Suppressor macrophage treated with lipopolysaccharide for 4 hours (primary cell): ENCODE results near the gene MRPS5.
"Not testable (repeated sequence)": the region's sequence is repeated elsewhere in the genome, so short reads cannot be mapped to it uniquely, and the experiment has no call there.

Experiments used
- DNase-seq: peaks from one replicate; pipeline ENCODE4 v3.0.0-alpha.2; 2020

Gene MRPS5

DNA sequence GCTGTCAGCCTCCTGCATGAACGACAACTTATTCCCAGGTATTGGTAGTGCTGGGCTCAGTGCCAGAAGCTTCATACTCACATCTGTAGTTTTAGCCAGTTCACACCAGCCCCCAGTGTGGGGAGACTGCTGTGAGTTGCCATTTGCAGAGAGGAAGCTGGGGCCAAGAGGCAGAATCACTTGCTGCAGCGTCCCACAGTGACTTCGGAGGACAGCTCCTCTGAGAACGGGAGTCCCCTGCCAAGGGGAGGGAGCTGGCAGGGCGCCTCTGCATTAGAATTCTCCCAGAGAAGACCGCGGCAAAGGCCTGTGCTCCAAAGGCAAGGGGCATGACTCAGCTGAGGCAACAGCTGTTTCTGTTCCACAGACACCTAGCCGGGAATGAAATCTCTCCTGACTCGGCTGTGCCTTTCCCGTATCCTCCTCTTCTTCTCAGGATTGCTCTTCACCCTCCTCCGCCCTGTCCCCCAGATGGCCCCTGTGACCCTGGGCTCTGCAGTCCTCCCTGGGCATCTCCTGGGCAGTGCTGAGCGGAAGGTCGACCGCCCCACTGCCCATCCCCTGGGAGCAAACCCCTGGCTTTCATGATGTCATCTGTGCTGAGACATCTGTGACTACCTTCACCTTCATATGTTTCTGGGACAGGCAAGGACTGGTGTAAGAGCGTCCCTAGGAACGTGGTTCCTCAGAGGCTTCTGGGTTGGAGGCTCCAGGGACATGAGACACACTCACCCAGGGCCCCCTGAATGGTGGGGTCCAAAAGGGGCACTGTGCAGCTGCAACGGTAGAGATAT is 78.1 kb downstream of the MRPS5 start:
- DNase-seq: no peak

DNA sequence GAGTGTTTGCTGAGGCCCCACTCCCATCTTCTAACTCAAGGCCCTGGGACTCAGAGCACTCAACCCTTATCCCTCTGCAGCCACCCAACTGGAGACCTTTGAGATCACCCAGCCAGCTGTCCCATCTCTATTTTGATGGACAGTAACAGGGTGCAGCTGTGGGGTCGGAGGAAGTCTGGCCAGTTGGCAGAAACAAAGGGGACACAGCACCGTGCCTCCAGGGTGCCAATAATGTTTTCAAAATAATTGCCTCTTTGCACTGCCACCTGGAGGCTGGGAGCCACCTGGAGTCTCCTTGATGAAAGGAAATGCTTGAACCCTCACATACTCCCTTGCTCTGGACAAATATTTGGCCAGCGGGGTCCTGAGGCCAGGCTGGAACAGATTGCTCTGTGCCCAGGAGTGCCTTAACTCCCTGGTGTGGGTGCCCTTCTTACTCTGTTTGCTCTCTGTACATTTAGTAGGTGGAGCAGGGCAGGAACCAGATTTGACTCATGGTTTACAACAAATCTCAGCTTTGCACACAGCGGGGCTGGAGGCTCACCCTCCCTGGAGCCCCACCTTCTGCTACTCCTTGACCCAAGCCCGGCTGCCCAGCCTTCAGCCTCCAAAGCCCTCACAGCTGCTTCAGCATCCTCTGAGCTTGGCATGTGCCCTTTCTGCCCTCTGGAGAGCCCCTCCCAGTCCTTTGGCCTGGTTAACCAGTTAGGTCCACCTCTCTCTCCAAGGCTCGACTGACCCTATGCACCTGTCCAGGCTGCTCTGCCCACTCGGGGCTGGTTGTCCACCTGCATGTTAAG is 78.9 kb downstream of the MRPS5 start:
- no peak for DNase-seq

DNA sequence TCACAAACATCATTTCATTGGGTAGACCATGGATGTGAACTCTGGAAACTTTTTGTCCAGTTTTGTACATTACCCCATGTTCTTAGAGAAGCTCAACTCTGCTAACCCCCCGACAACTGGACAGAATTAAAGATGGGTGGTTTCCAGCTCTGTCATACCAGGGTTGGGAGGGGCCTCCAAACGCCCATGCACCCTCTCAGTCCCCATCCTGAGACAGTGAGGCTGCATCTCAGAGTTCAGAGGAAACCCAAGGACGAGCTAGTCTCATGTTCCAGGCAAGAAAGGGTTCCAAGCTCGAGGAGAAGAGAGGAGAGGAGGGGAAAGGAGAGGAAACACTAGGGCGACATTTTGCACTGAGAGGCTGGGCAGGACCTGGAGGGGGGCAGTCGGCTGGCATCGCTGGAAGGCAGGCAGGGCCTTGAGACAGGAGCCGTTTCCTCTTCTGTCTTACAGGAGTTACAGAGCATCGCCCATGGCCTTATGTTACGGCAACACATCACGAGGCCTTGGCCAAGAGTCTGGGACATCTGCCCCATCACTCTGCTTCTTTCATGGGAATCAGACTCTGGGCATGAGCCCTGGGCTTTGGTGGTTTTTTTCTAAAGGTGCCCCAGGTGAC is 79.7 kb downstream of the MRPS5 start:
- DNase-seq: no peak

DNA sequence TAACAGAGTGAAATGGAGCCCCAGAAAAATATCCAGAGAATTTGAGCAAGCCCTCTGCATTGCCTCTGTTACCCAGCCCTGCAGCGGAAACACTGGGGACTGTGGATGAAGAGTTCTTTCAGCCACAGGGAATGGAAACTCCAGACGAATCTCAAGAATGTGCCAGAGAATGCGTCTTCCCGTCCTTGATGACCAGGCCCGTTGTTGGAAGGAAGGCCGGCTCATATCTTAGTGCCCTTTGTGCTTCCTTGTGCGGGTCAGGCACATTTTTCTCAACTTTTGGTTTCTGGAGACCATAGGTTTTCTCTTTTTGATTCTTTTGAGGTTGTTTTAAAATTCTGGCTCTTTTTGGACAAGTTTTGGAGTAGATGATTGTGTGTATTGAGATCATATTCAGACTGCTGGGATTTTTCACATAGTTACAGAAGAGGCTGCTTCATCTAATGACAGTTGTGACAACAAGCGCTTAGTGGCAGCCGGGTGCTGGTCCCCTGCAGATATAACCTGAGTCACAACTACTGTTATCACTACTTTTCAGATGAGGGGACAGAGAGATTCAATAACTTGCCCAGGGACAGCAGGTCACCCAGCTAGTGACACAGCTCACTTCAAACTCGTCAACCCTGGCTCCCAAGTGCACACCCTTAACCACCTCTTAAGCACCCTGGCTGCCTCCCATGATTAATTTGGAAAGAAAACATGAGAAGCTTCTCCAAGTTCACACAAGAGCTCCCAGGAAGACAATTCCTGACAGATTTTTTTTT is 80.4 kb downstream of the MRPS5 start:
- no peak for DNase-seq

DNA sequence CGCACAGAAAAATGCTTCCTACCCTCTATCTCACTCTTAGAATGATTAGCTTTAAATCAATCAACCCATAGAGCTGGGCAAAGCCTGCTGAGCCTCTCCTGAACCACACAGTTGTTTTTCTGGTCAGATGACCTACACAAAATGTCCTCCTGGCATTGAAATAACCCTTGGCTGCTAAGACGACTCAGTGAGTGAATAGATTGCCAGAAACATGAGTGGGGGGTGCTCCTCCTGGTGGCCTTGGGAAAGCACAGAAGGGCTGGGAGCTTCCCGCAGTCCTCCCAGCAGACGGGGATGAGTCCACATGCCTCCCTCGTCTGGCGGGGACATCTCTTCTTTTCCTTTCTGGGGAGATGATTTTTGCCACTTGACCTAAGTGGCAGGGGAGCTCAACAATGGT is 81.2 kb downstream of the MRPS5 start:
- no peak for DNase-seq

DNA sequence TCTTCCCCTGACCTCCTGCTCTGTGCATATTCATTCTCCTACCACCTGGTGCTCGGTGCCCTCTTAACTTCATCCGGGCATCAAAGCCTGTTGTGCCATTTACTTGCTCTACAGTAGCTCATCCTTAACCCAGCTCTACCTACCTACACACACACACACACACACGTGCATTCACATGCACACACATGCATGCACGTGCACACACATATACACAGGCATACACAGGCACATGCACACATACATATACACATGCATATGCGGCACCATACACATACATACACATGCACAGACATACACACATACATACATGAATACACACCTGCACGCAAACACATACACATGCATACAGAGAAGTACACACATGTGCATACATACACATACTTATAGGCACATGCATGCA is 81.6 kb downstream of the MRPS5 start:
- no peak for DNase-seq

DNA sequence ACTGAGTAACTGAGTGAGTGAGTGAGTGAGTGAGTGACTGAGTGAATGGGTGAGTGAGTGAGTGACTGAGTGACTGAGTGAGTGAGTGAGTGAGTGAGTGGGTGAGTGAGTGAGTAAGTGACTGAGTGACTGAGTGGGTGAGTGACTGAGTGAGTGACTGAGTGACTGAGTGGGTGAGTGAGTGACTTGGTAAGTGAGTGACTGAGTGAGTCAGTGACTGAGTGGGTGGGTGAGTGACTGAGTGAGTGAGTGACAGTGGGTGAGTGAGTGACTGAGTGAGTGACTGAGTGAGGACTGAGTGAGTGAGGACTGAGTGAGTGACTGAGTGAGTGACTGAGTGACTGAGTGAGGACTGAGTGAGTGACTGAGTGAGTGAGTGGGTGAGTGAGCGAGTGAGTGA is 82.2 kb downstream of the MRPS5 start:
- DNase-seq: no peak

DNA sequence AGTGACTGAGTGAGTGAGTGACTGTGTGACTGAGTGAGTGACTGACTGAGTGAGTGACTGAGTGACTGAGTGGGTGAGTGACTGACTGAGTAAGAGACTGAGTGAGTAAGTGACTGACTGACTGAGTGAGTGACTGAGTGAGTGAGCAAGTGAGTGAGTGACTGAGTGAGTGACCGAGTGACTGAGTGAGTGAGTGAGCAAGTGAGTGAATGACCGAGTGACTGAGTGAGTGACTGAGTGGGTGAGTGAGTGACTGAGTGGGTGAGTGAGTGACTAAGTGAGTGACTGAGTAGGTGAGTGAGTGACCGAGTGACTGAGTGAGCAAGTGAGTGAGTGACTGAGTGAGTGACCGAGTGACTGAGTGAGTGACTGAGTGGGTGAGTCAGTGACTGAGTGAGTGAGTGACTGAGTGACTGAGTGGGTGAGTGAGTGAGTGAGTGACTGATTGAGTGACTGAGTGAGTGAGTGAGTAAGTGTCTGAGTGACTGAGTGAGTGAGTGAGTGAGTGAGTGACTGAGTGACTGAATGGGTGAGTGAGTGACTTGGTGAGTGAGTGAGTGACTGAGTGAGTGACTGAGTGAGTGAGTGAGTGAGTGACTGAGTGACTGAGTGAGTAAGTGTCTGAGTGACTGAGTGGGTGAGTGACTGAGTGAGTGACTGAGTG is 82.8 kb downstream of the MRPS5 start:
- no peak for DNase-seq

DNA sequence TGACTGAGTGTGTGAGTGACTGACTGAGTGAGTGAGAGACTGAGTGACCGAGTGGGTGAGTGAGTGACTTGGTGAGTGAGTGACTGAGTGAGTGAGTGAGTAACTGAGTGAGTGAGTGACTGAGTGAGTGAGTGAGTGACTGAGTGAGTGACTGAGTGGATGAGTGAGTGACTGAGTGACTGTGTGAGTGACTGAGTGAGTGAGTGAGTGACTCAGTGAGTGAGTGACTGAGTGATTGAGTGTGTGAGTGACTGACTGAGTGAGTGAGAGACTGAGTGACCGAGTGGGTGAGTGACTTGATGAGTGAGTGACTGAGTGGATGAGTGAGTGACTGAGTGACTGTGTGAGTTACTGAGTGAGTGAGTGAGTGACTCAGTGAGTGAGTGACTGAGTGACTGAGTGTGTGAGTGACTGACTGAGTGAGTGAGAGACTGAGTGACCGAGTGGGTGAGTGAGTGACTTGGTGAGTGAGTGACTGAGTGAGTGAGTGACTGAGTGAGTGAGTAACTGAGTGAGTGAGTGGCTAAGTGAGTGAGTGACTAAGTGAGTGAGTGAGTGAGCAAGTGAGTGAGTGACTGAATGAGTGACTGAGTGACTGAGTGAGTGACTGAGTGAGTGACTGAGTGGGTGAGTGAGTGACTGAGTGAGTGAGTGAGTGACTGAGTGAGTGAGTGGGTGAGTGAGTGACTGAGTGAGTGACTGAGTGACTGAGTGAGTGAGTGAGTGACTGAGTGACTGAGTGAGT is 83.6 kb downstream of the MRPS5 start:
- DNase-seq: not testable (repeated sequence)

DNA sequence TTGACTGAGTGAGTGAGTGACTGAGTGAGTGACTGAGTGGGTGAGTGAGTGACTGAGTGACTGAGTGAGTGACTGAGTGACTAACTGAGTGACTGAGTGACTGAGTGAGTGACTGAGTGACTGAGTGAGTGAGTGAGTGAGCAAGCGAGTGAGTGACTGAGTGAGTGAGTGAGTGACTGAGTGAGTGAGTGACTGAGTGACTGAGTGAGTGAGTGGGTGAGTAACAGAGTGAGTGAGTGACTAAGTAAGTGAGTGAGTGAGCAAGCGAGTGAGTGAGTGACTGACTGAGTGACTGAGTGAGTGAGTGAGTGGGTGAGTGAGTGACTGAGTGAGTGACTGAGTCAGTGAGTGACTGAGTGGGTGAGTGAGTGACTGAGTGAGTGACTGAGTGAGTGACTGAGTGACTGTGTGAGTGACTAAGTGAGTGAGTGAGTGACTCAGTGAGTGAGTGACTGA is 84.2 kb downstream of the MRPS5 start:
- no peak for DNase-seq

DNA sequence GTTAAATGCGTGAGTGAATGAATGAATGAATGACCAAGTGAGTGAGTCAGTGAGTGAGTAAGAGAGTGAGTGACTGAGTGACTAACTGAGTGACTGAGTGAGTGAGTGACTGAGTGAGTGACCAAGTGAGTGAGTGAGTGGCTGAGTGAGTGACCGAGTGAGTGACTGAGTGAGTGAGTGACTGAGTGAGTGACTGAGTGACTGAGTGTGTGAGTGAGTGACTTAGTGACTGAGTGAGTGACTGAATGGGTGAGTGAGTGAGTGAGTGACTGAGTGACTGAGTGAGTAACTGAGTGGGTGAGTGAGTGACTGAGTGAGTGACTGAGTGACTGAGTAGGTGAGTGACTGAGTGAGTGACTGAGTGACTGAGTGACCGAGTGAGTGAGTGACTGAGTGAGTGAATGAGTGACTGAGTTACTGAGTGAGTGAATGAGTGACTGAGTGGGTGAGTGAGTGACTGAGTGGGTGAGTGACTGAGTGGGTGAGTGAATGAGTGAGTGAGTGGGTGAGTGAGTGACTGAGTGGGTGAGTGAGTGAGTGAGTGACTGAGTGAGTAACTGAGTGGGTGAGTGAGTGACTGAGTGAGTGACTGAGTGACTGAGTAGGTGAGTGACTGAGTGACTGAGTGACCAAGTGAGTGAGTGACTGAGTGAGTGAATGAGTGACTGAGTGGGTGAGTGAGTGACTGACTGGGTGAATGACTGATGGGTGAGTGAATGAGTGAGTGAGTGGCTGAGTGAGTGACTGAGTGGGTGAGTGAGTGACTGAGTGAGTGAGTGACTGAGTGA is 84.8 kb downstream of the MRPS5 start:
- DNase-seq: no peak
